ENCODE data around the gene MEPE. TPM values are rescaled to one million over a fixed set of nuclear protein-coding genes. Genes with fewer than 3 reads are reported as not detected.

Gene MEPE
- polyA plus RNA-seq, 1 donor from 2014 or later: not detected

GRCh38 chr4:87849612-87850011 lies 16.8 kb downstream of the MEPE start:
- Histone ChIP-seq H3K9me2 (ENCODE audit: insufficient read depth, low read length) (no peaks in the 10 kb centered on the region), H4K20me1 (ENCODE audit: insufficient read depth) (no peaks in the 10 kb centered on the region), H3K4me2 (ENCODE audit: low read length) (no peak overlapping the region), H3K79me2 (replicated peaks; ENCODE audit: insufficient read depth, low read length) (no peaks in the 10 kb centered on the region), H3K27ac (ENCODE audit: low read length) (no peak overlapping the region), H3F3A (ENCODE audit: insufficient read depth, low read length, poor library complexity, severe bottlenecking) (no peaks in the 10 kb centered on the region), H3K9me3 (ENCODE audit: low read length) (no peaks in the 10 kb centered on the region), H3K27me3 (ENCODE audit: insufficient read depth, low read depth, low read length) (no peaks in the 10 kb centered on the region), H3K9ac (ENCODE audit: low read length) (no peak overlapping the region), H3K36me3 (ENCODE audit: insufficient read depth, low read length) (no peaks in the 10 kb centered on the region), H2AFZ (ENCODE audit: low read depth, low read length) (no peak overlapping the region), H3K4me3 (ENCODE audit: low read length) (no peak overlapping the region)
- TF ChIP-seq CTCF (IDR thresholded peaks at IDR 0.05; ENCODE audit: poor library complexity, severe bottlenecking) (no peak), EZH2 (IDR thresholded peaks at IDR 0.05; ENCODE audit: borderline replicate concordance, insufficient read depth, low read length, poor library complexity, severe bottlenecking) (no peak), POLR2AphosphoS5 (IDR thresholded peaks at IDR 0.05) (no peak), MXI1 (conservative IDR thresholded peaks at IDR 0.05; ENCODE audit: poor library complexity, severe bottlenecking) (no peak), EP300 (conservative IDR thresholded peaks at IDR 0.05; ENCODE audit: poor library complexity, severe bottlenecking) (no peak), TAF1 (IDR thresholded peaks at IDR 0.05; ENCODE audit: low read depth) (no peak), SMC3 (conservative IDR thresholded peaks at IDR 0.05; ENCODE audit: poor library complexity) (no peak), RAD21 (conservative IDR thresholded peaks at IDR 0.05) (no peak), REST (IDR thresholded peaks at IDR 0.05; ENCODE audit: borderline replicate concordance) (no peak)

- Histone ChIP-seq H3K4me3 (ENCODE audit: low read length) (no peak overlapping the region), H3K79me2 (replicated peaks; ENCODE audit: insufficient read depth, low read length) (no peaks in the 10 kb centered on the region), H3K9me3 (ENCODE audit: low read length) (no peaks in the 10 kb centered on the region), H3K9me2 (ENCODE audit: insufficient read depth, low read length) (no peaks in the 10 kb centered on the region), H3K36me3 (ENCODE audit: insufficient read depth, low read length) (no peaks in the 10 kb centered on the region), H3F3A (ENCODE audit: insufficient read depth, low read length, poor library complexity, severe bottlenecking) (no peaks in the 10 kb centered on the region), H3K4me2 (ENCODE audit: low read length) (no peak overlapping the region), H4K20me1 (ENCODE audit: insufficient read depth) (no peaks in the 10 kb centered on the region), H3K27ac (ENCODE audit: low read length) (no peak overlapping the region), H3K9ac (ENCODE audit: low read length) (no peak overlapping the region), H3K27me3 (ENCODE audit: insufficient read depth, low read depth, low read length) (no peaks in the 10 kb centered on the region), H2AFZ (ENCODE audit: low read depth, low read length) (no peak overlapping the region)
- TF ChIP-seq SMC3 (conservative IDR thresholded peaks at IDR 0.05; ENCODE audit: poor library complexity) (no peak), TAF1 (IDR thresholded peaks at IDR 0.05; ENCODE audit: low read depth) (no peak), RAD21 (conservative IDR thresholded peaks at IDR 0.05) (no peak), EP300 (conservative IDR thresholded peaks at IDR 0.05; ENCODE audit: poor library complexity, severe bottlenecking) (no peak), EZH2 (IDR thresholded peaks at IDR 0.05; ENCODE audit: borderline replicate concordance, insufficient read depth, low read length, poor library complexity, severe bottlenecking) (no peak), REST (IDR thresholded peaks at IDR 0.05; ENCODE audit: borderline replicate concordance) (no peak), MXI1 (conservative IDR thresholded peaks at IDR 0.05; ENCODE audit: poor library complexity, severe bottlenecking) (no peak), POLR2AphosphoS5 (IDR thresholded peaks at IDR 0.05) (no peak)
These were observed 18.6 kb downstream of the MEPE start for GRCh38 chr4:87851332-87851731.
